Central memory CD8-positive, alpha-beta T cell (primary cell): Measurements from ENCODE around the gene VPS26A.
"Not testable (repeated sequence)": the region's sequence is repeated elsewhere in the genome, so short reads cannot be mapped to it uniquely, and the experiment has no call there.

Experiments used
- ATAC-seq: fragments of 150-1000 bp; cut with Tn5 transposase; replicated peaks from 2 replicates; pipeline ENCODE4 v1.10.0; 2022; ENCODE audit warnings: mild to moderate bottlenecking, moderate FRiP score, moderate number of reproducible peaks; ENCODE audit not compliant: poor library complexity, severe bottlenecking; ENCODE audit errors: extremely low read depth
- DNase-seq, 2 donors: peaks; one replicate each; pipeline ENCODE4 v3.0.0; 2021; ENCODE audit warnings: low spot score in 2 of 2
- H3K27ac Mint-ChIP-seq: one replicate; pipeline ENCODE4 v1.8.0; 2022; ENCODE audit warnings: low read depth, mild to moderate bottlenecking, moderate library complexity, mixed read lengths
- H3K27me3 Mint-ChIP-seq: one replicate; pipeline ENCODE4 v1.8.0; 2022; ENCODE audit warnings: mixed read lengths
- H3K36me3 Mint-ChIP-seq: one replicate; pipeline ENCODE4 v1.8.0; 2022; ENCODE audit warnings: mild to moderate bottlenecking, moderate library complexity, mixed read lengths; ENCODE audit not compliant: insufficient read depth
- H3K4me1 Mint-ChIP-seq: one replicate; pipeline ENCODE4 v1.8.0; 2022; ENCODE audit warnings: mixed read lengths
- H3K4me3 Mint-ChIP-seq: one replicate; pipeline ENCODE4 v1.8.0; 2022; ENCODE audit warnings: mild to moderate bottlenecking, moderate library complexity, mixed read lengths
- H3K9me3 Mint-ChIP-seq: one replicate; pipeline ENCODE4 v1.8.0; 2022; ENCODE audit warnings: mixed read lengths

The VPS26A gene

GRCh38 chr10:69119896-69120295 lies 4.1 kb upstream of the VPS26A start:
- DNase-seq (no peak), ATAC-seq (no peak)
- H3K4me3 Mint-ChIP-seq: no peak overlapping the region
- no peaks in the 10 kb centered on the region for H3K9me3 Mint-ChIP-seq
- no peak overlapping the region for H3K27ac Mint-ChIP-seq
- H3K27me3 Mint-ChIP-seq: no peaks in the 10 kb centered on the region
- peaks cover 4% of the 10 kb centered on the region for H3K4me1 Mint-ChIP-seq
- peaks cover 17% of the 10 kb centered on the region for H3K36me3 Mint-ChIP-seq

GRCh38 chr10:69123306-69123746 lies 652 bp upstream of the VPS26A start:
- peak overlapping the region; percentile 95 for H3K27ac Mint-ChIP-seq
- H3K4me3 Mint-ChIP-seq: peak overlapping the region; percentile 93
- peaks cover 9% of the 10 kb centered on the region for H3K4me1 Mint-ChIP-seq
- DNase-seq (peak in 1 of 2 donors; percentile 26), ATAC-seq (peak; percentile 14)
- no peaks in the 10 kb centered on the region for H3K9me3 Mint-ChIP-seq
- H3K27me3 Mint-ChIP-seq: no peaks in the 10 kb centered on the region
- peaks cover 19% of the 10 kb centered on the region for H3K36me3 Mint-ChIP-seq

- peak; percentile 25 for ATAC-seq
Observed at GRCh38 chr10:69124563-69125268, 738 bp downstream of the VPS26A start.

GRCh38 chr10:69125554-69125953 lies 1.6 kb downstream of the VPS26A start:
- DNase-seq: no peak

More at GRCh38 chr10:69124563-69125268, 738 bp downstream of the VPS26A start:
- Mint-ChIP-seq H3K36me3 (peaks cover 19% of the 10 kb centered on the region), H3K4me1 (peaks cover 15% of the 10 kb centered on the region), H3K9me3 (no peaks in the 10 kb centered on the region), H3K27ac (peak overlapping the region; percentile 95), H3K4me3 (peak overlapping the region; percentile 93), H3K27me3 (no peaks in the 10 kb centered on the region)
- peak in 1 of 2 donors; percentile 50 for DNase-seq

GRCh38 chr10:69130251-69130650 lies 6.3 kb downstream of the VPS26A start:
- Mint-ChIP-seq H3K27me3 (no peaks in the 10 kb centered on the region), H3K9me3 (no peaks in the 10 kb centered on the region), H3K27ac (peak overlapping the region; percentile 15), H3K4me3 (no peak overlapping the region), H3K36me3 (peaks cover 23% of the 10 kb centered on the region), H3K4me1 (peaks cover 40% of the 10 kb centered on the region)
- ATAC-seq: no peak
- DNase-seq: no peak

More at GRCh38 chr10:69125554-69125953, 1.6 kb downstream of the VPS26A start:
- no peak for ATAC-seq
- H3K4me1 Mint-ChIP-seq: peaks cover 22% of the 10 kb centered on the region
- H3K27me3 Mint-ChIP-seq: no peaks in the 10 kb centered on the region
- peaks cover 19% of the 10 kb centered on the region for H3K36me3 Mint-ChIP-seq
- H3K27ac Mint-ChIP-seq: no peak overlapping the region
- H3K9me3 Mint-ChIP-seq: no peaks in the 10 kb centered on the region
- H3K4me3 Mint-ChIP-seq: peak overlapping the region; percentile 93

GRCh38 chr10:69139961-69140360 lies 16.0 kb downstream of the VPS26A start:
- Mint-ChIP-seq H3K4me3 (no peak overlapping the region), H3K9me3 (no peaks in the 10 kb centered on the region), H3K27me3 (no peaks in the 10 kb centered on the region), H3K27ac (peak overlapping the region; percentile 48), H3K4me1 (peaks cover 55% of the 10 kb centered on the region), H3K36me3 (peaks cover 31% of the 10 kb centered on the region)
- ATAC-seq (no peak), DNase-seq (no peak)

- Mint-ChIP-seq H3K4me1 (peaks cover 57% of the 10 kb centered on the region), H3K4me3 (no peak overlapping the region), H3K27ac (peak overlapping the region; percentile 49), H3K36me3 (peaks cover 25% of the 10 kb centered on the region), H3K27me3 (no peaks in the 10 kb centered on the region), H3K9me3 (no peaks in the 10 kb centered on the region)
- DNase-seq: no peak
- no peak for ATAC-seq
Observed at GRCh38 chr10:69141304-69141703, 17.3 kb downstream of the VPS26A start.

GRCh38 chr10:69142074-69142473 lies 18.1 kb downstream of the VPS26A start:
- H3K9me3 Mint-ChIP-seq, DNase-seq, H3K27ac Mint-ChIP-seq, ATAC-seq, H3K27me3 Mint-ChIP-seq, H3K4me3 Mint-ChIP-seq: not testable (repeated sequence)
- Mint-ChIP-seq H3K4me1 (peaks cover 62% of the 10 kb centered on the region), H3K36me3 (peaks cover 19% of the 10 kb centered on the region)

- no peaks in the 10 kb centered on the region for H3K27me3 Mint-ChIP-seq
- H3K36me3 Mint-ChIP-seq: peaks cover 12% of the 10 kb centered on the region
- H3K4me1 Mint-ChIP-seq: peaks cover 53% of the 10 kb centered on the region
- peak overlapping the region; percentile 57 for H3K27ac Mint-ChIP-seq
- DNase-seq (no peak), ATAC-seq (no peak)
- H3K9me3 Mint-ChIP-seq: no peaks in the 10 kb centered on the region
- H3K4me3 Mint-ChIP-seq: no peak overlapping the region
Observed at GRCh38 chr10:69142983-69143382, 19.0 kb downstream of the VPS26A start.

GRCh38 chr10:69145329-69145728 lies 21.4 kb downstream of the VPS26A start:
- H3K27ac Mint-ChIP-seq: peak overlapping the region; percentile 49
- no peaks in the 10 kb centered on the region for H3K27me3 Mint-ChIP-seq
- DNase-seq: no peak
- ATAC-seq: no peak
- H3K36me3 Mint-ChIP-seq: peaks cover 7% of the 10 kb centered on the region
- H3K4me3 Mint-ChIP-seq: no peak overlapping the region
- no peaks in the 10 kb centered on the region for H3K9me3 Mint-ChIP-seq
- H3K4me1 Mint-ChIP-seq: peaks cover 51% of the 10 kb centered on the region

- Mint-ChIP-seq H3K9me3 (no peaks in the 10 kb centered on the region), H3K27me3 (no peaks in the 10 kb centered on the region), H3K4me1 (peaks cover 48% of the 10 kb centered on the region), H3K27ac (peak overlapping the region; percentile 49), H3K36me3 (peaks cover 7% of the 10 kb centered on the region), H3K4me3 (no peak overlapping the region)
- ATAC-seq (no peak), DNase-seq (no peak)
Observed at GRCh38 chr10:69145864-69146263, 21.9 kb downstream of the VPS26A start.

GRCh38 chr10:69146759-69147158 lies 22.8 kb downstream of the VPS26A start:
- no peak overlapping the region for H3K4me3 Mint-ChIP-seq
- H3K36me3 Mint-ChIP-seq: peaks cover 13% of the 10 kb centered on the region
- no peaks in the 10 kb centered on the region for H3K9me3 Mint-ChIP-seq
- H3K4me1 Mint-ChIP-seq: peaks cover 43% of the 10 kb centered on the region
- H3K27ac Mint-ChIP-seq: peak overlapping the region; percentile 66
- H3K27me3 Mint-ChIP-seq: no peaks in the 10 kb centered on the region
- DNase-seq (no peak), ATAC-seq (no peak)

- Mint-ChIP-seq H3K36me3 (peaks cover 6% of the 10 kb centered on the region), H3K9me3 (no peaks in the 10 kb centered on the region), H3K4me3 (no peak overlapping the region), H3K27ac (no peak overlapping the region), H3K4me1 (peaks cover 8% of the 10 kb centered on the region), H3K27me3 (no peaks in the 10 kb centered on the region)
- DNase-seq: no peak
- ATAC-seq: no peak
Observed at GRCh38 chr10:69151984-69152383, 28.0 kb downstream of the VPS26A start.
